Vagina (tissue), 2 donors: ENCODE measurements around the gene CCDC13. TPM values are rescaled to one million over a fixed set of nuclear protein-coding genes. Genes with fewer than 3 reads are reported as not detected.
A peak's percentile ranks its signal among the peaks of the same experiment; 100 is the strongest.

Experiments
- DNase-seq, 2 donors: peaks; one replicate each; pipeline ENCODE4 v3.0.0-alpha.2; 2017; ENCODE audit errors: extremely low spot score in 2 of 2
- H3K27ac ChIP-seq: fragments of 200-600 bp; sonication (generic); one replicate; pipeline ENCODE4 v1.5.1; 2019
- H3K27me3 ChIP-seq: fragments of 200-600 bp; sonication (generic); one replicate; pipeline ENCODE4 v1.5.1; 2019
- H3K36me3 ChIP-seq, 2 donors: fragments of 200-600 bp; sonication (generic); one replicate each; pipeline ENCODE4 v1.5.1; 2017 to 2019
- H3K4me1 ChIP-seq: fragments of 200-600 bp; sonication (generic); one replicate; pipeline ENCODE4 v1.5.1; 2019
- H3K4me3 ChIP-seq, 2 donors: fragments of 200-600 bp; sonication (generic); 1 replicate in 1 of 2; 2 replicates in 1 of 2; pipeline ENCODE4 v1.5.1; 2016 to 2019
- H3K9me3 ChIP-seq: fragments of 200-600 bp; sonication (generic); one replicate; pipeline ENCODE4 v1.5.1; 2019
- POLR2A ChIP-seq, 2 donors: fragments of 450-650 bp; IDR thresholded peaks; one replicate each; pipeline ENCODE4 v1.6.1; 2017; ENCODE audit warnings: antibody characterized with exemption in 2 of 2, mild to moderate bottlenecking in 2 of 2, moderate library complexity in 2 of 2
- POLR2AphosphoS5 ChIP-seq, 2 donors: sonication (generic); formaldehyde crosslinking; IDR thresholded peaks; one replicate each; pipeline ENCODE4 v1.9.0; 2017; ENCODE audit warnings: antibody characterized with exemption in 2 of 2, mild to moderate bottlenecking in 2 of 2, low read depth in 1 of 2; ENCODE audit not compliant: insufficient read depth in 1 of 2
- intact Hi-C: fragments of 100-400 bp; cut with DNase I; formaldehyde crosslinking; loops from one replicate; pipeline ENCODE4 v1.15.1; 2023
- total RNA-seq: library from RNA; depleted of rRNA; stranded (reverse); fragments of >200 nt; gene quantifications from one replicate; pipeline ENCODE4 v1.2.3, GENCODE V29; 2016
- TF ChIP-seq, protein P1 (sequence below), 3 experiments: fragments of 450-650 bp in 2 of 3; fragments of 200-600 bp in 1 of 3; sonication (generic) in 1 of 3; IDR thresholded peaks; one replicate each; pipeline ENCODE4 v1.5.1; 2017 to 2019; ENCODE audit warnings: antibody characterized with exemption in 3 of 3, mild to moderate bottlenecking in 2 of 3, moderate library complexity in 2 of 3

Gene CCDC13
- total RNA-seq, 1 donor from 2014 or later: 1.2 TPM

DNA sequence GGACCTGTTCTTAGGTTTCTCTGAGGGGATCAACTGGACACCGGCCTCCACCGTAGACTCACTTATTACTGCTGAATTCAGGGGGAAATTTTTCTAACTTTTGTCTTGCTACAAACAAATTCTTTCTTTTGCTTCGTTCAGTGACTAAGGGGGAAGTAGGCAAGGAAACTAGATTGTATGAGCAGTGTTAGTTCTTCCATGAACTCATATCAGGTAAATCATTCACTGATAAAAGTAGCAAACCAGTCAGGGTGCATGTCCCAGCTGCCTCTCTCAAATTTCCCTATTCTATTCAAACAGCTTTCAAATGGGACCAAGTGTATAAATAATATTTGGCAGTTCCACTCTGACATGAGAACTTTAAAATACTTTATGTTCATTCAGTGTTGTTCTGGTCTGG, 7.3 kb upstream of the CCDC13 start:
- TF ChIP-seq, protein P1, sequence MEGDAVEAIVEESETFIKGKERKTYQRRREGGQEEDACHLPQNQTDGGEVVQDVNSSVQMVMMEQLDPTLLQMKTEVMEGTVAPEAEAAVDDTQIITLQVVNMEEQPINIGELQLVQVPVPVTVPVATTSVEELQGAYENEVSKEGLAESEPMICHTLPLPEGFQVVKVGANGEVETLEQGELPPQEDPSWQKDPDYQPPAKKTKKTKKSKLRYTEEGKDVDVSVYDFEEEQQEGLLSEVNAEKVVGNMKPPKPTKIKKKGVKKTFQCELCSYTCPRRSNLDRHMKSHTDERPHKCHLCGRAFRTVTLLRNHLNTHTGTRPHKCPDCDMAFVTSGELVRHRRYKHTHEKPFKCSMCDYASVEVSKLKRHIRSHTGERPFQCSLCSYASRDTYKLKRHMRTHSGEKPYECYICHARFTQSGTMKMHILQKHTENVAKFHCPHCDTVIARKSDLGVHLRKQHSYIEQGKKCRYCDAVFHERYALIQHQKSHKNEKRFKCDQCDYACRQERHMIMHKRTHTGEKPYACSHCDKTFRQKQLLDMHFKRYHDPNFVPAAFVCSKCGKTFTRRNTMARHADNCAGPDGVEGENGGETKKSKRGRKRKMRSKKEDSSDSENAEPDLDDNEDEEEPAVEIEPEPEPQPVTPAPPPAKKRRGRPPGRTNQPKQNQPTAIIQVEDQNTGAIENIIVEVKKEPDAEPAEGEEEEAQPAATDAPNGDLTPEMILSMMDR (IDR thresholded peaks at IDR 0.05): no peak
- TF ChIP-seq POLR2A (IDR thresholded peaks at IDR 0.05): no peak
- no peak for TF ChIP-seq POLR2AphosphoS5 (IDR thresholded peaks at IDR 0.05; ENCODE audit: insufficient read depth in 1 of 2, low read depth in 1 of 2)
- DNase-seq: no peak
- peaks cover 15% of the 10 kb centered on the region for H3K4me1 ChIP-seq
- no peak overlapping the region for H3K4me3 ChIP-seq
- H3K27ac ChIP-seq: peak overlapping the region; percentile 66
- peaks cover 0 to 14% of the 10 kb centered on the region in 2 donors for H3K36me3 ChIP-seq
- no peaks in the 10 kb centered on the region for H3K27me3 ChIP-seq
- intact Hi-C loops: loop anchor here (5.0 to 10.0 kb wide), 2 partner anchors 64 to 102 kb away; no protein-coding TSS in a partner anchor
- H3K9me3 ChIP-seq: no peaks in the 10 kb centered on the region

DNA sequence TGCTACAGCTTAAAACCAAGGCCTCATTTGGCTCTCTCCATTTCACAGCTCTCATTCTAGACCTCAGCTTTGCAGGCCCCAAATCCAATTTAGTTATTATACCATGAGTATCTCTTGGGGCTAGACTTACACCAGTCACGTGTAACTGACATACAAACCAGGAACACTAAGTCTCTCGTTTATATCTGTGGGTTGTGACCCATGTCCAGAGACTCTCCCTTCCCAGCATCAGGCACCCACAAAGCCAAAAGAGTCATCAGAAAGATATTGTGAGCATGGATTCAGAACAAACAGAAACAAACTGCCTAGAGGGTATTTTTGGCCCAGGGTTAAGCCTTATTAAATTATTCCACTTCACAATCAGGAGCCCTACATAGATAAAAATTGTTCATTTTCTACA, 5.6 kb upstream of the CCDC13 start:
- no peak for TF ChIP-seq POLR2AphosphoS5 (IDR thresholded peaks at IDR 0.05; ENCODE audit: insufficient read depth in 1 of 2, low read depth in 1 of 2)
- TF ChIP-seq POLR2A (IDR thresholded peaks at IDR 0.05): no peak
- TF ChIP-seq, protein P1 (IDR thresholded peaks at IDR 0.05): no peak

DNA sequence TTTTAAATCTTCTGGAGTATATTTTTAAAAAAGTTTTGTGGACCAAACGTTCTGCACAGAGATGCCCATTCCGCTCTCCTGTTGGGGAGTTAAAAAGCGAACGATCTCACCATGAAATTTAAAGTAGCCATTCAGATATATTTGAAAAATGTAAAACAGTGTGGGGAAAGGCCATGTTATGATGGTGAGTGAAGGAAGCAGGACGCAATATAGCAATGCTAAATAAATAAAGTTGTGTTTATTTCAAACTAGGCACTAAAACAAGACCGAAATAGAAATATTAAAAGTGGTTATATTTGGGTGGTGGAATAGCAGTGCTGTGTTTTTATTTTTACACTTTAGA, 327 bp upstream of the CCDC13 start:
- peaks cover 18% of the 10 kb centered on the region for H3K4me1 ChIP-seq
- no peaks in the 10 kb centered on the region for H3K36me3 ChIP-seq
- intact Hi-C loops: no loop called here
- TF ChIP-seq, protein P1 (IDR thresholded peaks at IDR 0.05): no peak
- TF ChIP-seq POLR2AphosphoS5 (IDR thresholded peaks at IDR 0.05; ENCODE audit: insufficient read depth in 1 of 2, low read depth in 1 of 2) (no peak), POLR2A (IDR thresholded peaks at IDR 0.05) (no peak)
- H3K9me3 ChIP-seq: no peaks in the 10 kb centered on the region
- H3K27me3 ChIP-seq: no peaks in the 10 kb centered on the region
- peak overlapping the region; percentile 51 to 58 for H3K4me3 ChIP-seq
- DNase-seq: no peak
- H3K27ac ChIP-seq: peak overlapping the region; percentile 59

More for the DNA sequence above, 5.6 kb upstream of the CCDC13 start:
- H3K36me3 ChIP-seq: peaks cover 0 to 3% of the 10 kb centered on the region in 2 donors
- peaks cover 19% of the 10 kb centered on the region for H3K4me1 ChIP-seq
- H3K27ac ChIP-seq: peak overlapping the region; percentile 59
- no peaks in the 10 kb centered on the region for H3K9me3 ChIP-seq
- no peak overlapping the region for H3K4me3 ChIP-seq
- no peaks in the 10 kb centered on the region for H3K27me3 ChIP-seq
- intact Hi-C loops: no loop called here
- DNase-seq: peak in 1 of 2 donors; percentile 93

DNA sequence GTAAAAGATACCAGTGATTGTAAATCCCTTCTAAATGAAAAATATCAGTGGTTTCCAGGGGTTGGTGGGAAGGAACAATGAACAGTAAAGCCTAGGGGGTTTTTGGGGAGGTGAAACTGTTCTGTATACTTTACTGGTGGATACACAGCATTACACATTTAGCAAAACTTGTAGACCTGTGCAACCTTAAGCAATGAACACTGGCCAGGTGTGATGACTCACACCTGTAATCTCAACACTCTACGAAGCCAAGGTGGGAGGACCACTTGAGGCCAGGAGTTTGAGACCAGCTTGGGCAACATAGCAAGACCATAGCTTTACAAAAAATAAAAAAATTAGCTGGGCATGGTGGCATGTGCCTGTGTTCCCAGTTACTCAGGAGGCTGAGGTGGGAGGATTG, 1.8 kb downstream of the CCDC13 start:
- DNase-seq: no peak
- intact Hi-C loops: no loop called here
- H3K9me3 ChIP-seq: no peaks in the 10 kb centered on the region

DNA sequence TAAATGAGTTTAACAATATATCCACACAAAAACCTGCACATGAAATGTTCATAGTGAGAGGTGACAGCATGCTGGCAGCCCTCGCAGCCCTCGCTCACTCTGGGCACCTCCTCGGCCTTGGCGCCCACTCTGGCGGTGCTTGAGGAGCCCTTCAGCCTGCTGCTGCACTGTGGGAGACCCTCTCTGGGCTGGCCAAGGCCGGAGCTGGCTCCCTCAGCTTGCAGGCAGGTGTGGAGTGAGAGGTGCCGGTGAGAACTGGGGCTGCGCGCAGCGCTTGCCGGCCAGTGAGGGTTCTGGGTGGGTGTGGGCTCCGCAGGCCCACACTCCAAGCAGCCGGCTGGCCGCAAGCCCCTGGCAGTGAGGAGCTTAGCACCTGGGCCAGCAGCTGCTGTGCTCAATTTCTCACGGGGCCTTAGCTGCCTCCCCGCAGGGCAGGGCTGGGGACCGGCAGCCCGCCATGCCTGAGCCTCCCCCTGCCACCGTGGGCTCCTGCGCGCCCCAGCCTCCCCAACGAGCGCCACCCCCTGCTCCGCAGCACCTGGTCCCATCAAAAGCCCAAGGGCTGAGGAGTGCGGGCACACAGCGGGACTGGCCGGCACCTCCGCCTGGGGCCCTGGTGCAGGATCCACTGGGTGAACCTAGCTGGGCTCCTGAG, 3.4 kb downstream of the CCDC13 start:
- TF ChIP-seq, protein P1 (IDR thresholded peaks at IDR 0.05): no peak
- TF ChIP-seq POLR2AphosphoS5 (IDR thresholded peaks at IDR 0.05; ENCODE audit: insufficient read depth in 1 of 2, low read depth in 1 of 2): no peak
- no peak for TF ChIP-seq POLR2A (IDR thresholded peaks at IDR 0.05)
- H3K9me3 ChIP-seq: no peaks in the 10 kb centered on the region
- no peak for DNase-seq
- no peak overlapping the region for H3K27ac ChIP-seq
- no peaks in the 10 kb centered on the region for H3K36me3 ChIP-seq
- no peak overlapping the region for H3K4me3 ChIP-seq
- intact Hi-C loops: no loop called here
- no peaks in the 10 kb centered on the region for H3K27me3 ChIP-seq
- peaks cover 18% of the 10 kb centered on the region for H3K4me1 ChIP-seq

More for the DNA sequence above, 1.8 kb downstream of the CCDC13 start:
- no peak overlapping the region for H3K27ac ChIP-seq
- no peak overlapping the region for H3K4me3 ChIP-seq
- peaks cover 18% of the 10 kb centered on the region for H3K4me1 ChIP-seq
- H3K27me3 ChIP-seq: no peaks in the 10 kb centered on the region
- TF ChIP-seq POLR2AphosphoS5 (IDR thresholded peaks at IDR 0.05; ENCODE audit: insufficient read depth in 1 of 2, low read depth in 1 of 2) (no peak), POLR2A (IDR thresholded peaks at IDR 0.05) (no peak)
- TF ChIP-seq, protein P1 (IDR thresholded peaks at IDR 0.05): no peak
- no peaks in the 10 kb centered on the region for H3K36me3 ChIP-seq
